Activated CD4-positive, alpha-beta T cell treated with anti-CD3 and anti-CD28 coated beads for 36 hours (primary cell): ENCODE data around the gene MITF. TPM values are rescaled to one million over a fixed set of nuclear protein-coding genes. Genes with fewer than 3 reads are reported as not detected.

Source experiments
- ATAC-seq: fragments of 200-7000 bp; cut with Tn5 transposase; one replicate; pipeline ENCODE4 v1.10.0; 2021; ENCODE audit warnings: mild to moderate bottlenecking, moderate library complexity
- CTCF ChIA-PET: fragments of 350-600 bp; sonication (Branson Sonifier 250); formaldehyde crosslinking; loops from one replicate; lab custom pipeline; 2021; ENCODE audit warnings: antibody characterized with exemption; lab: Charles Lee
- POLR2A ChIA-PET: fragments of 350-600 bp; sonication (Branson Sonifier 250); formaldehyde crosslinking; loops from one replicate; lab custom pipeline; 2021; ENCODE audit warnings: antibody characterized with exemption, inconsistent platforms; lab: Charles Lee
- DNase-seq: peaks from one replicate; pipeline ENCODE4 v3.0.0-alpha.2; 2020
- H3K27ac Mint-ChIP-seq: one replicate; pipeline ENCODE4 v1.8.0; 2021; ENCODE audit warnings: mixed read lengths
- H3K27me3 Mint-ChIP-seq: one replicate; pipeline ENCODE4 v1.8.0; 2021; ENCODE audit warnings: mixed read lengths
- H3K36me3 Mint-ChIP-seq: one replicate; pipeline ENCODE4 v1.8.0; 2021; ENCODE audit warnings: low read depth, mixed read lengths
- H3K4me1 Mint-ChIP-seq: one replicate; pipeline ENCODE4 v1.8.0; 2021; ENCODE audit warnings: mixed read lengths
- H3K4me3 Mint-ChIP-seq: one replicate; pipeline ENCODE4 v1.8.0; 2021; ENCODE audit warnings: mild to moderate bottlenecking, moderate library complexity, mixed read lengths
- H3K9me3 Mint-ChIP-seq: one replicate; pipeline ENCODE4 v1.8.0; 2021; ENCODE audit warnings: low read depth, mixed read lengths
- intact Hi-C, 2 experiments: fragments of 100-400 bp; cut with DNase I in 1 of 2; cut with micrococcal nuclease in 1 of 2; formaldehyde crosslinking; loops; one replicate each; pipeline versions ENCODE4 v1.14.2 to v1.15.1; 2022 to 2024; cut with DNase I, micrococcal nuclease
- total RNA-seq, 2 experiments: library from RNA; stranded (reverse); gene quantifications; one replicate each; pipeline ENCODE4 v1.2.3, GENCODE V29; 2021

Gene MITF
- total RNA-seq, 2 experiments from 2014 or later = 0.63 TPM; not detected in 1

GRCh38 chr3:69848113-69848512 lies 108.8 kb downstream of the MITF start:
- CTCF ChIA-PET = no interaction called here
- DNase-seq (no peak), ATAC-seq (no peak)
- no peaks in the 10 kb centered on the region for H3K9me3 Mint-ChIP-seq
- no peaks in the 10 kb centered on the region for H3K36me3 Mint-ChIP-seq
- H3K4me3 Mint-ChIP-seq = no peak overlapping the region
- intact Hi-C loops = loop anchor here in 1 of 2 experiments (10.0 kb wide), 1 partner anchor 63 kb away; no protein-coding TSS in a partner anchor
- H3K27me3 Mint-ChIP-seq = peaks cover 2% of the 10 kb centered on the region
- H3K4me1 Mint-ChIP-seq = no peaks in the 10 kb centered on the region
- no peak overlapping the region for H3K27ac Mint-ChIP-seq
- POLR2A ChIA-PET = no interaction called here

GRCh38 chr3:69850849-69851248 lies 111.6 kb downstream of the MITF start:
- ATAC-seq (no peak), DNase-seq (no peak)
- no peak overlapping the region for H3K27ac Mint-ChIP-seq
- H3K27me3 Mint-ChIP-seq = peaks cover 2% of the 10 kb centered on the region
- H3K9me3 Mint-ChIP-seq = no peaks in the 10 kb centered on the region
- no peaks in the 10 kb centered on the region for H3K4me1 Mint-ChIP-seq
- H3K4me3 Mint-ChIP-seq = no peak overlapping the region
- ChIA-PET POLR2A (no interaction called here), CTCF (interaction anchor here (0.6 kb wide), 1 partner anchor 505 kb away, joined by 4 read pairs; no protein-coding TSS in a partner anchor)
- H3K36me3 Mint-ChIP-seq = no peaks in the 10 kb centered on the region
- intact Hi-C loops = no loop called here

GRCh38 chr3:69853027-69853426 lies 113.8 kb downstream of the MITF start:
- Mint-ChIP-seq H3K27me3 (peaks cover 2% of the 10 kb centered on the region), H3K36me3 (no peaks in the 10 kb centered on the region), H3K4me1 (no peaks in the 10 kb centered on the region), H3K4me3 (no peak overlapping the region), H3K9me3 (no peaks in the 10 kb centered on the region), H3K27ac (no peak overlapping the region)
- no peak for DNase-seq
- no peak for ATAC-seq
- ChIA-PET POLR2A (no interaction called here), CTCF (no interaction called here)
- intact Hi-C loops = no loop called here

- H3K36me3 Mint-ChIP-seq = no peaks in the 10 kb centered on the region
- ChIA-PET CTCF (no interaction called here), POLR2A (no interaction called here)
- no peaks in the 10 kb centered on the region for H3K4me1 Mint-ChIP-seq
- no peak overlapping the region for H3K4me3 Mint-ChIP-seq
- no peaks in the 10 kb centered on the region for H3K27me3 Mint-ChIP-seq
- ATAC-seq = no peak
- no peak for DNase-seq
- H3K9me3 Mint-ChIP-seq = no peaks in the 10 kb centered on the region
- intact Hi-C loops = no loop called here
- no peak overlapping the region for H3K27ac Mint-ChIP-seq
Observed at GRCh38 chr3:69855436-69856162, 116.3 kb downstream of the MITF start.

GRCh38 chr3:69856965-69857705 lies 117.9 kb downstream of the MITF start:
- H3K36me3 Mint-ChIP-seq = no peaks in the 10 kb centered on the region
- DNase-seq (no peak), ATAC-seq (no peak)
- no peaks in the 10 kb centered on the region for H3K4me1 Mint-ChIP-seq
- intact Hi-C loops = no loop called here
- POLR2A ChIA-PET = no interaction called here
- no peak overlapping the region for H3K27ac Mint-ChIP-seq
- H3K4me3 Mint-ChIP-seq = no peak overlapping the region
- CTCF ChIA-PET = no interaction called here
- H3K9me3 Mint-ChIP-seq = no peaks in the 10 kb centered on the region
- no peaks in the 10 kb centered on the region for H3K27me3 Mint-ChIP-seq

- H3K9me3 Mint-ChIP-seq = no peaks in the 10 kb centered on the region
- no peaks in the 10 kb centered on the region for H3K4me1 Mint-ChIP-seq
- no peak for DNase-seq
- intact Hi-C loops = no loop called here
- no peak overlapping the region for H3K4me3 Mint-ChIP-seq
- ChIA-PET CTCF (no interaction called here), POLR2A (no interaction called here)
- H3K36me3 Mint-ChIP-seq = no peaks in the 10 kb centered on the region
- no peak overlapping the region for H3K27ac Mint-ChIP-seq
- peaks cover 3% of the 10 kb centered on the region for H3K27me3 Mint-ChIP-seq
- no peak for ATAC-seq
Observed at GRCh38 chr3:69861556-69861955, 122.3 kb downstream of the MITF start.

- ATAC-seq = no peak
- Mint-ChIP-seq H3K4me3 (no peak overlapping the region), H3K36me3 (no peaks in the 10 kb centered on the region), H3K27me3 (peaks cover 3% of the 10 kb centered on the region), H3K27ac (no peak overlapping the region), H3K4me1 (no peaks in the 10 kb centered on the region), H3K9me3 (no peaks in the 10 kb centered on the region)
- no peak for DNase-seq
- ChIA-PET POLR2A (no interaction called here), CTCF (interaction anchor here (1.1 kb wide), 1 partner anchor 12 kb away, joined by 3 read pairs; no protein-coding TSS in a partner anchor)
- intact Hi-C loops = no loop called here
Observed at GRCh38 chr3:69864141-69864540, 124.9 kb downstream of the MITF start.

- CTCF ChIA-PET = no interaction called here
- Mint-ChIP-seq H3K9me3 (no peaks in the 10 kb centered on the region), H3K36me3 (no peaks in the 10 kb centered on the region), H3K27me3 (peaks cover 3% of the 10 kb centered on the region), H3K4me1 (no peaks in the 10 kb centered on the region), H3K27ac (no peak overlapping the region), H3K4me3 (no peak overlapping the region)
- intact Hi-C loops = no loop called here
- POLR2A ChIA-PET = no interaction called here
- ATAC-seq (no peak), DNase-seq (no peak)
Observed at GRCh38 chr3:69864766-69865165, 125.5 kb downstream of the MITF start.

- DNase-seq = no peak
- Mint-ChIP-seq H3K36me3 (no peaks in the 10 kb centered on the region), H3K9me3 (no peaks in the 10 kb centered on the region), H3K27me3 (peaks cover 3% of the 10 kb centered on the region), H3K27ac (no peak overlapping the region), H3K4me1 (no peaks in the 10 kb centered on the region), H3K4me3 (no peak overlapping the region)
- POLR2A ChIA-PET = interaction anchor here (0.5 kb wide), 1 partner anchor 129 kb away, joined by 6 read pairs; no protein-coding TSS in a partner anchor
- CTCF ChIA-PET = interaction anchor here (0.6 kb wide), 1 partner anchor 123 kb away, joined by 4 read pairs; no protein-coding TSS in a partner anchor
- ATAC-seq = no peak
- intact Hi-C loops = no loop called here
Observed at GRCh38 chr3:69865925-69866679, 126.8 kb downstream of the MITF start.

GRCh38 chr3:69866988-69867720 lies 127.9 kb downstream of the MITF start:
- ChIA-PET POLR2A (interaction anchor here (0.6 kb wide), 1 partner anchor 587 kb away, joined by 3 read pairs; no protein-coding TSS in a partner anchor), CTCF (interaction anchor here (1.1 kb wide), 1 partner anchor 10 kb away, joined by 3 read pairs; no protein-coding TSS in a partner anchor)
- intact Hi-C loops = no loop called here
- no peak for ATAC-seq
- Mint-ChIP-seq H3K9me3 (no peaks in the 10 kb centered on the region), H3K36me3 (no peaks in the 10 kb centered on the region), H3K4me1 (no peaks in the 10 kb centered on the region), H3K4me3 (no peak overlapping the region), H3K27ac (no peak overlapping the region), H3K27me3 (peaks cover 3% of the 10 kb centered on the region)
- DNase-seq = no peak
